ENCODE measurements around the gene KCNAB2.
A peak's percentile ranks its signal among the peaks of the same experiment; 100 is the strongest.

KCNAB2 gene

DNA sequence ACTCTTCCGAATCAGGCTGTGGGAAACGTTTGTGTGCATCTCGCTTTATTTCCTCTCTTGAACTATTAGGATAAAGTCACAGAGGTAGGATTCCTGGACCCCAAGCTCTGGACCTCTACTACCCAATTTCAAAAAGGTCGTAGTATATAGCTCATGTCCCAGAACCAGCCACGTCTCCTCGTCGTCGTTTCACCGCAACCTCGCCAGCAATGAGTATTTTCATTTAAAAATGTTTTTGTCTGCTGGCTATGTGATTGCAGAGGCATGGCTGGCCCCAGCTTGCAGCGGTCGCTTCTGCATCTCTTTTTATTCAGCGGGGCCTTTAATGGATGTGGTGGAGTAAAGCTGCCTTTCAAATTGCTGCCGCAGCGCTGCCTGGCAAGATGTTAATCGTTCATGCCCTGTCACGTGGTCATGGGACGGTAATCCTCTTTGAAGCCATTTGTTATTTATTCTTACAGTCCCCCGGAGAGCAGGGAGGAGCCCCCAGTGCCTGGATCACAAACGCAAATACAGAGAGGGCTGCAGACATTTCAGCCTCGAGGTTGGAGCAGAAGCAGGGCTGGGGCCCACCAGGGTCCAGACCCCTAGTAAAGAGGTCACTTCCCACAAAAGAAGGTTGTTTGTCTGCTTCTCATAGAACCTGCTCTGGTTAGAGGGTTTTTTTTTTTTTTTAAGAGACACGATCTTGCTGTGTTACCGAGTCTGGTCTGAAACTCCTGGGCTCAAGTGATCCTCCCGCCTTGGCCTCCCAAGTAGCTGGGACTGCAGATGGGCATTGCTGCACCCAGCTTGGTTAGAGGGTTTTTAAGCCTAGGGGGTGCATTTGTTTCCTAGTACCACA, 41.9 kb upstream of the KCNAB2 start:
- peak overlapping the region; percentile 16 for H3K4me3 ChIP-seq (ENCODE audit: insufficient read depth, low read depth, low read length)
- peaks cover 59% of the 10 kb centered on the region for H3K4me1 ChIP-seq (ENCODE audit: control insufficient read depth, insufficient read depth, low read length)
- H3K36me3 ChIP-seq (ENCODE audit: control insufficient read depth, insufficient read depth, low read length) = no peaks in the 10 kb centered on the region
- no peaks in the 10 kb centered on the region for H3K27me3 ChIP-seq (ENCODE audit: control insufficient read depth, insufficient read depth, low read length, poor library complexity, severe bottlenecking)
- H3K27ac ChIP-seq (ENCODE audit: insufficient read depth, low read depth, low read length, poor library complexity, severe bottlenecking) = peak overlapping the region; percentile 59
- WGBS, 2 experiments = 27 to 29% methylated on average over 24 of the region's 24 CpGs
- H3K9me3 ChIP-seq (ENCODE audit: control insufficient read depth, low read length) = no peaks in the 10 kb centered on the region

- peaks cover 61% of the 10 kb centered on the region for H3K4me1 ChIP-seq (ENCODE audit: control insufficient read depth, insufficient read depth, low read length)
- no peaks in the 10 kb centered on the region for H3K9me3 ChIP-seq (ENCODE audit: control insufficient read depth, low read length)
- no peaks in the 10 kb centered on the region for H3K36me3 ChIP-seq (ENCODE audit: control insufficient read depth, insufficient read depth, low read length)
- 88 to 91% methylated on average over 9 of the region's 11 CpGs for WGBS, 2 experiments
- no peaks in the 10 kb centered on the region for H3K27me3 ChIP-seq (ENCODE audit: control insufficient read depth, insufficient read depth, low read length, poor library complexity, severe bottlenecking)
- no peak overlapping the region for H3K4me3 ChIP-seq (ENCODE audit: insufficient read depth, low read depth, low read length)
- H3K27ac ChIP-seq (ENCODE audit: insufficient read depth, low read depth, low read length, poor library complexity, severe bottlenecking) = no peak overlapping the region
Measured at GRCh38 chr1:6004412-6005123, 41.1 kb upstream of the KCNAB2 start.

DNA sequence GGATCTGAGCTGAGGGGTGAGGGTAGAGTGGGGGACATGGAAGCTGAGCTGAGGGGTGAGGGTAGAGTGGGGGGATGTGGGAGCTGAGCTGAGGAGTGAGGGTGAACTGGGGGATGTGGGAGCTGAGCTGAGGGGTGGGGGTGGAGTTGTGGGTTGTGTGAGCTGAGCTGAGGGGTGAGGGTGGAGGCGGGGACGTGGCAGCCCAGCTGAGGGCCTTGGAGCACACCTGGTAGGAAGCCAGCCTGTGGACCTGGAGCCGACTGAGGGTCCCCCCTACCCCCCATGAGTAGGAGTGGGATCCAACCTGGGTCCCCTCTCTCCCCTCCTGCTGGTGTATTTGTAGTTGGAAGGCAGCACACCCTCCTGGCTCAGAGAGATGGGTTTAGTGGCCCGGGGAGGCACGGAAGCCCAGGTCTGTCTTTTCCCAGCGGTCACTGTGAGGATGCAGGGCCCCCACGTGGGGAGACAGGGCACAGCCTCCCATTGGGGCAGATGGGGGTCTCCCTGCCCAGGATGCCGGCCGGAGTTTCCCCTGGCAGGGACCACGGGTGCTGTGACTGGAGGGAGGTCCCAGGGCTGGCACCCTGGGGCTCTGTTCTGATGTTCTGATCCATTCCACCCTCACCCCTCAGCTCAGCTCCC, 40.3 kb upstream of the KCNAB2 start:
- WGBS, 2 experiments = 84 to 85% methylated on average over 10 of the region's 10 CpGs
- Histone ChIP-seq H3K27ac (ENCODE audit: insufficient read depth, low read depth, low read length, poor library complexity, severe bottlenecking) (no peak overlapping the region), H3K4me1 (ENCODE audit: control insufficient read depth, insufficient read depth, low read length) (peaks cover 55% of the 10 kb centered on the region), H3K4me3 (ENCODE audit: insufficient read depth, low read depth, low read length) (no peak overlapping the region), H3K9me3 (ENCODE audit: control insufficient read depth, low read length) (no peaks in the 10 kb centered on the region), H3K36me3 (ENCODE audit: control insufficient read depth, insufficient read depth, low read length) (no peaks in the 10 kb centered on the region), H3K27me3 (ENCODE audit: control insufficient read depth, insufficient read depth, low read length, poor library complexity, severe bottlenecking) (no peaks in the 10 kb centered on the region)

DNA sequence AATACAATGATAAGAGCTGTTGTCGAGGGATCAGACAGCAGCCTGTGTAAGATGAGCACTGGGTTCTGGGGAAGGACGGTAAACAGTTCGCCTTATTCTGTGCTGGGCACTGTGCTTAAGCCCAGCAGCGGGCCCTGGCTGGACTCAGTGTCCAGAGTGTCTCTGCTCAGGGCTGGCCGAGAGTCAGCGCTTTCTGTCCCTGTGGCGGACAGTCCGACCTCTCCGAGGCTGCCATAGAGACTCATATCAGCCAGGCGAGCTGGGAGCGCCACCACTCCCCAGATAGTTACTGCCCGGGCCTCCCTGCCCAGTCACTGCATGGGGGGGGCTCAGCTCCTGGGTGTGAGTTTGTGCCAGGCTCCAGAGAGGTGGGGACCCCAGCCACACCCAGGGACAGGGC, 38.8 kb upstream of the KCNAB2 start:
- H3K36me3 ChIP-seq (ENCODE audit: control insufficient read depth, insufficient read depth, low read length) = no peaks in the 10 kb centered on the region
- no peaks in the 10 kb centered on the region for H3K9me3 ChIP-seq (ENCODE audit: control insufficient read depth, low read length)
- H3K27ac ChIP-seq (ENCODE audit: insufficient read depth, low read depth, low read length, poor library complexity, severe bottlenecking) = no peak overlapping the region
- no peaks in the 10 kb centered on the region for H3K27me3 ChIP-seq (ENCODE audit: control insufficient read depth, insufficient read depth, low read length, poor library complexity, severe bottlenecking)
- peaks cover 42% of the 10 kb centered on the region for H3K4me1 ChIP-seq (ENCODE audit: control insufficient read depth, insufficient read depth, low read length)
- WGBS, 2 experiments = 94% methylated on average over 12 of the region's 12 CpGs
- no peak overlapping the region for H3K4me3 ChIP-seq (ENCODE audit: insufficient read depth, low read depth, low read length)

DNA sequence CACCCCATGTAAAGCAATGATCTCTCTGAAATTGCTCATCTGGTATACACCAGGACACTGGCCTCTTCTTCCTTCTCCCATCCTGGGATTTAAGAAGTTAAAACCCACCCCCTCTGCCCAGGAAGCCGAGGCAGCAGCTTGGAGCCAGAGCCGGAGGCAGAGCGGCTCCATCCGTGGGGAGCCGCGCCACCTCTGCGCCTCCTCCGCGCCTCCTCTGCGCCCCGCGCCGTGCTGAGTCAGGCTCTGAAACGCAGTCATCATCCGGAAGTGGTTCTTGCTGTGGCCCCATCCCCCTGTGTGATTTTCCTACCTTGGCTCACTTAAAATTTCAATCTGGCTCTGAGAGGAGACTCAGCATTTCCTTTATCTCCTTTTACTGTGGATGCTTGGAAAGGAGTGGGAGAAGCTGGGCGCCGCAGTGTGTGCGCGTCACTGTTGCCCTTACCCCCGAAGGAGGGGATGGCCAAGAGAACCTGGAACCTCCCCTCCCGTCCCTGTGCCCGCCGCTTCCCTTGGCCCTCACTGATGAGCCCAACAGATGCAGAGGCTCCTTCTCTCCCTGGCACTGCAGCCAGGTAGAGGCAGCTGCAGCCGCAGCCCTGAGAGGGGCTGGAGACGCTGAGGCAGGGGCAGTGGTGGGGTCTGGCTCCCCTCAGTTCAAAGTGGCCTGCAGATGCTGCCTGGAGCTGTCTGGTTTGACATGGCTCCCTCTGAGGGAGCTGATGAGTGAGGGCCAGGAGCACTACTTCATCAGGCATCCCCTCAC, 38.2 kb upstream of the KCNAB2 start:
- H3K27ac ChIP-seq (ENCODE audit: insufficient read depth, low read depth, low read length, poor library complexity, severe bottlenecking) = no peak overlapping the region
- H3K9me3 ChIP-seq (ENCODE audit: control insufficient read depth, low read length) = no peaks in the 10 kb centered on the region
- peaks cover 40% of the 10 kb centered on the region for H3K4me1 ChIP-seq (ENCODE audit: control insufficient read depth, insufficient read depth, low read length)
- no peak overlapping the region for H3K4me3 ChIP-seq (ENCODE audit: insufficient read depth, low read depth, low read length)
- H3K36me3 ChIP-seq (ENCODE audit: control insufficient read depth, insufficient read depth, low read length) = no peaks in the 10 kb centered on the region
- WGBS, 2 experiments = 86% methylated on average over 25 of the region's 25 CpGs
- H3K27me3 ChIP-seq (ENCODE audit: control insufficient read depth, insufficient read depth, low read length, poor library complexity, severe bottlenecking) = no peaks in the 10 kb centered on the region

- WGBS, 2 experiments = 92% methylated on average over 11 of the region's 11 CpGs
- no peaks in the 10 kb centered on the region for H3K36me3 ChIP-seq (ENCODE audit: control insufficient read depth, insufficient read depth, low read length)
Measured at GRCh38 chr1:6008084-6008415, 37.6 kb upstream of the KCNAB2 start.

GRCh38 chr1:6008696-6009095, 37.0 kb upstream of the KCNAB2 start:
- Histone ChIP-seq H3K4me1 (ENCODE audit: control insufficient read depth, insufficient read depth, low read length) (peaks cover 28% of the 10 kb centered on the region), H3K27me3 (ENCODE audit: control insufficient read depth, insufficient read depth, low read length, poor library complexity, severe bottlenecking) (no peaks in the 10 kb centered on the region), H3K27ac (ENCODE audit: insufficient read depth, low read depth, low read length, poor library complexity, severe bottlenecking) (no peak overlapping the region), H3K9me3 (ENCODE audit: control insufficient read depth, low read length) (no peaks in the 10 kb centered on the region), H3K36me3 (ENCODE audit: control insufficient read depth, insufficient read depth, low read length) (no peaks in the 10 kb centered on the region), H3K4me3 (ENCODE audit: insufficient read depth, low read depth, low read length) (no peak overlapping the region)
- WGBS, 2 experiments = 73 to 78% methylated on average over 6 of the region's 6 CpGs

More at GRCh38 chr1:6008084-6008415, 37.6 kb upstream of the KCNAB2 start:
- H3K27ac ChIP-seq (ENCODE audit: insufficient read depth, low read depth, low read length, poor library complexity, severe bottlenecking) = no peak overlapping the region
- H3K4me1 ChIP-seq (ENCODE audit: control insufficient read depth, insufficient read depth, low read length) = peaks cover 34% of the 10 kb centered on the region
- H3K4me3 ChIP-seq (ENCODE audit: insufficient read depth, low read depth, low read length) = no peak overlapping the region
- H3K9me3 ChIP-seq (ENCODE audit: control insufficient read depth, low read length) = no peaks in the 10 kb centered on the region
- H3K27me3 ChIP-seq (ENCODE audit: control insufficient read depth, insufficient read depth, low read length, poor library complexity, severe bottlenecking) = no peaks in the 10 kb centered on the region

DNA sequence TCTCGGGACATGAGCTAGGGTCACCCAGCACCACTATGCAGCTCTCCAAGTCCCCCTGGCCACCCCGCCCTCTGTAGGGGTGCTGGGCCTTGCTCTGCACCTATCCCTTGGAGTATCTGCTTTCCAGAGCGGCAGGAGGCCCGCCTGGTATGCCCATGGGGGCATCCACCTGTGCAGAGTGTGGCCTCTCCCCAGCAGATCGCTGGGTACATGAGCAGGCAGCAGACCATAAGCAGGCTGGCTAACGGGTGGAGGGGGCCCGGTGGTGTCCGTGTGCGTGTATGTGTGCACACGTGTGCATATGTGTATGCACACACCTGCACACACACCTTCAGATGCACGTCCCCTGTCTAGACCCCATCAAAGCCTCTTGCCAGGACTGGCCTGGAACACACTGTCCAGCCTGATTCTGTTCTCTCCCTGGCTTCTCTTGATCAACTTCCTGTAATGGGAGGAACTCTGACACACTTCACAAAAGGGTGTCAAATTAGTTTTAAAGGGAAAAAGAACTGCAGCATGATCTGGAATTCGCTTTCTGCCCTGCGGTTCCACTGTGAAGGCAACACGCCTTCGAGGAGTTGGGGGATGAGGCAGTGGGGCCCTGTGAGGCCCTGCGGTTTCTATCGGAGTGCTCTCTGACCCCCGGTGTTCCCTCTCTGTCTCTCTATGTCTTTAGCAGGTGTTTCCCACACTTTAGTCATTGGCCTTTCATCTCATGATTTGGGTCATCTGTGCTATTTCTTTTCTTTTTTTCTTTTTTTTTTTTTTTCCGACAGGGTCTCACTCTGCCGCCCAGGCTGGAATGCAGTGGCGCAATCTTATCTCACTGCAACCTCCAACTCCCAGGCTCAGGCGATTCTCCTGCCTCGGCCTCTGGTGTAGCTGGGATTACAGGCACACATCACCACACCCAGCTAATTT, 36.3 kb upstream of the KCNAB2 start:
- Histone ChIP-seq H3K27ac (ENCODE audit: insufficient read depth, low read depth, low read length, poor library complexity, severe bottlenecking) (no peak overlapping the region), H3K4me1 (ENCODE audit: control insufficient read depth, insufficient read depth, low read length) (peaks cover 21% of the 10 kb centered on the region), H3K27me3 (ENCODE audit: control insufficient read depth, insufficient read depth, low read length, poor library complexity, severe bottlenecking) (no peaks in the 10 kb centered on the region), H3K36me3 (ENCODE audit: control insufficient read depth, insufficient read depth, low read length) (no peaks in the 10 kb centered on the region), H3K9me3 (ENCODE audit: control insufficient read depth, low read length) (no peaks in the 10 kb centered on the region), H3K4me3 (ENCODE audit: insufficient read depth, low read depth, low read length) (no peak overlapping the region)
- WGBS, 2 experiments = 91 to 94% methylated on average over 23 of the region's 23 CpGs

DNA sequence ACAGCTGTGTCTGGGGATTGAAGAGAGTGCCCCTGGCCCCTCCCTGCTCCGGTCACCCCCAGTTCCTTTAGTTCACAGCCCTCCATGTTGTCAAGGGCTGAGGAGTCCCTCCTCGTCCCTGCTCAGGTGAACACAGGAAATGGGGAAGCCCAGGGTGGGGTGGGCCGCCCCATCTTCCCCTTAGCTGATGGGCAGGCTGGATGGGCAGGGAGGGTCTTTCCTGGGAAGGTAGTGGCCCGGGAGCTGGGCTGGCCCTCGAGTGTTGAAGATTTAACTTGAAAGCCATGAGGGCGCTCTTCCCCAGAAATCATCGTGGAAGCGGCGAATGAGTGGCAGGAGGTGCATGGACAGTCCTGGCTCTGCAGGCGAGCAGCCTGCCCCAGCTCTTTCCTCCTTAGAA, 35.1 kb upstream of the KCNAB2 start:
- no peak overlapping the region for H3K27ac ChIP-seq (ENCODE audit: insufficient read depth, low read depth, low read length, poor library complexity, severe bottlenecking)
- H3K36me3 ChIP-seq (ENCODE audit: control insufficient read depth, insufficient read depth, low read length) = no peaks in the 10 kb centered on the region
- 82 to 84% methylated on average over 10 of the region's 10 CpGs for WGBS, 2 experiments
- H3K27me3 ChIP-seq (ENCODE audit: control insufficient read depth, insufficient read depth, low read length, poor library complexity, severe bottlenecking) = no peaks in the 10 kb centered on the region
- peaks cover 18% of the 10 kb centered on the region for H3K4me1 ChIP-seq (ENCODE audit: control insufficient read depth, insufficient read depth, low read length)
- H3K9me3 ChIP-seq (ENCODE audit: control insufficient read depth, low read length) = no peaks in the 10 kb centered on the region
- no peak overlapping the region for H3K4me3 ChIP-seq (ENCODE audit: insufficient read depth, low read depth, low read length)

Data from ectodermal cell (in vitro differentiated cells).